Skin epidermis (tissue), 12 donors: ENCODE data around the gene TP73.

Experiments used
- H3K27ac ChIP-seq, 21 experiments: fragments of 200-600 bp; sonication (generic) in 11 of 21; one replicate each; pipeline ENCODE4 v1.5.0; 2020; ENCODE audit warnings: mild to moderate bottlenecking in 3 of 21, inconsistent platforms in 2 of 21, moderate library complexity in 2 of 21
- H3K4me3 ChIP-seq, 7 experiments: fragments of 200-600 bp; sonication (generic) in 2 of 7; one replicate each; pipeline ENCODE4 v1.5.0; 2020; ENCODE audit warnings: inconsistent platforms in 2 of 7, mild to moderate bottlenecking in 2 of 7, moderate library complexity in 1 of 7

TP73 gene

DNA sequence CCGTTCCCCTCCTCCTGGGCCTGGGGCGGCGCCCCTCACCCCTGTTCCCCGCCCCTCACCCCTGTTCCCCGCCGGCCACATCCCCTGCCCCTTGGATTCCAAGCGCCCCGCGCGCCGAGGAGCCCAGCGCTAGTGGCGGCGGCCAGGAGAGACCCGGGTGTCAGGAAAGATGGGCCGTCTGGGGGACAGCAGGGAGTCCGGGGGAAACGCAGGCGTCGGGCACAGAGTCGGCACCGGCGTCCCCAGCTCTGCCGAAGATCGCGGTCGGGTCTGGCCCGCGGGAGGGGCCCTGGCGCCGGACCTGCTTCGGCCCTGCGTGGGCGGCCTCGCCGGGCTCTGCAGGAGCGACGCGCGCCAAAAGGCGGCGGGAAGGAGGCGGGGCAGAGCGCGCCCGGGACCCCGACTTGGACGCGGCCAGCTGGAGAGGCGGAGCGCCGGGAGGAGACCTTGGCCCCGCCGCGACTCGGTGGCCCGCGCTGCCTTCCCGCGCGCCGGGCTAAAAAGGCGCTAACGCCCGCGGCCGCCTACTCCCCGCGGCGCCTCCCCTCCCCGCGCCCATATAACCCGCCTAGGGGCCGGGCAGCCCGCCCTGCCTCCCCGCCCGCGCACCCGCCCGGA, at the start of gene TP73:
Gene TP73, plus strand, starts transcription at position 587 of the 618 bp plus-strand sequence. CDS start 29,850 bp downstream, outside the sequence.
- no peak within 1 kb of the TSS for H3K27ac ChIP-seq
- peak within 1 kb of the TSS; percentile 10 to 48 (median 26) for H3K4me3 ChIP-seq

DNA sequence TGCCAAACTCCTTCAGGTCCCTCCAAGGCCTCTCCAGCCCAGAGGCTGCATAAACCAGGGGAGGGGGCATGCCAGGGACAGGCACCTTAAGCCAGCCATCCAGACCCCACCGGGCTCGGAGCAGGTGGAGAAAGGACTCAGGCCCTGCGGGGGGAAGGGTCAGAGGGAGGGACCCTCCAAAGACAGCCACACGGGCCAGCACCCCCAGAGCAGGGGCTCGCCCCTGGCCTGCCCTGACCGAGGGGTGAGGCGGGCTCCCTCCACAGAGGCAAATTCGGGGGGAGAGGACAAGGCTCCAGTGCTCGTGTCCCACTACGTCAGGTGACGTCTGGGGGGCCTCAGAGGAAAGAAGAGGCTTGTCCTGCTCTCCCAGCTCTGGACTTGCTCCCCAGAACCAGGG, 49.2 kb upstream of the TP73 start:
- no peak overlapping the region for H3K27ac ChIP-seq
- no peak overlapping the region for H3K4me3 ChIP-seq

DNA sequence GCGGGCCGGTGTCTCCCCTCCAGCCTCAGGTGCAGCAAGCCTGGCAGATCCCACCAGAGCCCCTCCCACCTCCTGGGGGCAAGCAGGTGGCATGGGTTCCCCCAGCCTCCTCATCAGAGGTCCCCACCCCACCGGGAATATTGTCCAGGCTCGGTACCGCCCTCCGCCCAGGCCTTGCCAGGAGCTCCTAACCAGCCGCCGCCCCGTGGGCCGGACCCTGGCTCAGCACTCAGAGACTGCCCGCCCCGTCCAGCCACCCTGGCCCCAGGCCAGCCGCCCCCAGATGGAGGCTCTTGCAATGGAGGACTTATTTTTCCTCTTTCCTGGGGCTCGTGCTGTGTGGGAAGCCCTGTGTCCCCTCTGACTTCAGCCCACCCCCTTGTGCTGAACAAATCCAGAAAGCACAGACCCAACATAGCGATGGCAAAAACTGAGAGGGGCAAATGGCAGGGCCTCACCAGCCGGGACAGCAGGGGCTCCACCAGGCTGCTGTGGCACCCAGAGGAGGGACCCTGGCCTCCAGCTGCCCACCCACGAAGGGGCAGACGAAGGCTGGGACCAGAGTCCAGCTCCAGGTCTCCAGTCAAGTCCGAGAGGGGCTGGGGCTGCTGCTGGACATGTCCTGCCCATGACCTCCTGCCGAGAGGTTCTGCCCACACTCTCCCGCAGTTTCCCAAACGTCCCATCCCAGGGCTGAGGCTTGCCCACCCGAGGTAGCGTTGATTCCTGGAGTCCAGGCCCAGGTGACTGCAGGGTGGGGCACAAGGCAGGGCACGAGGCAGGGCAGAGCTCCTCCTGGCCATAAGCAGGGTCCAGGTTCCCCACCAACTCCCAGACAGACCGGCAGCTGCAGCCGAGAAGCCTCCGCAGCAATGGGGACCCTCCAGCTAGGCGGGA, 48.5 kb upstream of the TP73 start:
- no peak overlapping the region for H3K4me3 ChIP-seq
- H3K27ac ChIP-seq: no peak overlapping the region

DNA sequence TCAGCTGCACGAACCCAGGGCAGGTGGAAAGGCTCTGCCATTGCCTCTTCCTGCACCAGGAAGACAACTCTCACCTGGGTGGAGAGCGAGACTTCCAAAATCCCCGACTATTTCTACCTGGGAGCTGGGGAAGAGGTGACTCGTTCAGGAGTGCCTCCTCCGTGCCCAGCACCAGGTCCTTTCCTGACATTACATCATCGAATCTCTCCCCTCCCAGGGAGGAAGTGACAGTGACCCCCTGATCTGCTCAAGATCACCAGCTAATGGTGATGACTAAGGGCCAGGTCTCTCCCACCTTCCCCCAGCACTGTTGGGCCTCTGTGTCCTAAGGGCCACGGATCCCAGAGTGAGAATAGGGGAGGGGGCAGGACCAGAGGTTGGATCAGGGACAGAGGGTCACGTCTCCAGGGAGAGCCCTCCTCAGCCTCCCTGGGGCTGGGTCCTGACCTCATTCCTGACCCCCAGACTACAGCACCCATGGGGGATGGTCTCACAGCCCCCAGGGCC, 47.8 kb upstream of the TP73 start:
- no peak overlapping the region for H3K27ac ChIP-seq

DNA sequence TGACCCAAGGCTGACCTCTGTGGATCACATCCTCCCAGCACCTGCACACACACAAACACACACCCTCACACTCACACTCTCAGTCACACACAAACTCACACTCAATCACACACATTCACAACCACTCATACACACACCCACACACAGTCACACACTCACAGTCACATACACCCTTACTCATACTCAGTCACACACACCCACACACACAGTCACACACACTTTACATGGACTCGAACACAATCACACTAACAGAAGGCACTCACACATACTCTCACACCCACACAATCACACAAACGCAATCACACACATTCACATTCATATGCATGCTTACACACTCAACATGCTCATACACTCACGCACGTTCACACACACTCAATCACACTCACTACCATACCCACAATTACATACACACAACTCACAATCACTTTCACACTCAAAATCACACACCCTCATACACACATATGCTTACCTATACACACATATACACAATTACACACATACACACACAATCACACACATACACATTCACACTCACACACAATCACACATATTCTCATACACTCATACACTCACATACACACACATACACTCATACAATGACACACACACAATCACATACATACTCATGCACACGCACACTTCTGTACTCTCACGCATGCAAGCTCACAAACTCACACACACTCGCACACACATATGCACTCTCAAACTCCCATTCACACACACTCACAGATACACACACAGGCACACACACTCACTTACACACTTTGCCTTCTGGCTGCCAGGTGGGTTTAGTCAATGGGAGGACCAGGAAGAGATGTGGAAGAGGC, 47.1 kb upstream of the TP73 start:
- Histone ChIP-seq H3K4me3 (no peak overlapping the region), H3K27ac (no peak overlapping the region)

More for the DNA sequence above, 47.8 kb upstream of the TP73 start:
- no peak overlapping the region for H3K4me3 ChIP-seq

DNA sequence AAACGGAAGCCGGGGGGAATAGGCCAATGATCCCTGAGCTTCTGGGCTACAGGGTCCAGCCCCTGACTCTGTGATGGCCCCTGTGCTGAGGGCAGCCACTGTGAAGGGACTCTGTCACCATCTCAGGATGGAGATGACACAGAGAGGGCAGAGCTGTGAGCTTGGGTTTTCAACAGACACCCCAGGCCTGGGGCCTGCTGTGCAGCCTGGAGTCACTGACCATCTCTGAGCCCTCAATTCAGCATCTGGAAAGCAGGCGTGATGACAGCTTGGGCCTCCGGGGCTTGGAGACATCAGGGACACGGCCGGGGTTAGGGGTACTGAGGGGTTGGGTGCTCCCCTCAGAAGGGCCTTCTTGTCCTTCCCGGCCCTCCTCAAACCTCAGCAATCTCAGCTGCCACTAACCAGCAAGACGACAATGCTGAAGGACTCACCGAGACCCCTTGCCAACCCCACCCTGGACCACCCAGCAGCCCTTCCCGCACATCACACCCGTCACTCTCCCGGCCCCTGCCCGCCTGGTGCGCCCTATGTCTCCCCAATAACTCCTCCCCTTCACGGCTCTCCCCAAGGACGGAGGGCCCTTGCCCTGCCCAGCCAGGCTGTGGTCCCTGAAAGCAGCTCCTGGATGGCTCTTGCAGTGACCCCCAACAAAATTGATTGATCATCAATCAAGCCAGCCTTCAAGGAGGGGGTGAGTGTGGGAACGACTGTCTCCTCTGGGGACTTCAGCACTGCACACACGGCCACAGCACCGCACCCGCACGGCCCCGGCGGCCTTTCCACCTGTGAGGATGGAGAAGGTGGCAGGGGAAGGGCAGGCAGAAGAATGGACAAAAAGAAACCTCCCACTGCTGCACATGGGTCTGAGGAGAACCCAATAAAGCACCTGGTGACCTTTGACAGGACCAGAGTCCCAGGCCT, 45.3 kb upstream of the TP73 start:
- no peak overlapping the region for H3K4me3 ChIP-seq

DNA sequence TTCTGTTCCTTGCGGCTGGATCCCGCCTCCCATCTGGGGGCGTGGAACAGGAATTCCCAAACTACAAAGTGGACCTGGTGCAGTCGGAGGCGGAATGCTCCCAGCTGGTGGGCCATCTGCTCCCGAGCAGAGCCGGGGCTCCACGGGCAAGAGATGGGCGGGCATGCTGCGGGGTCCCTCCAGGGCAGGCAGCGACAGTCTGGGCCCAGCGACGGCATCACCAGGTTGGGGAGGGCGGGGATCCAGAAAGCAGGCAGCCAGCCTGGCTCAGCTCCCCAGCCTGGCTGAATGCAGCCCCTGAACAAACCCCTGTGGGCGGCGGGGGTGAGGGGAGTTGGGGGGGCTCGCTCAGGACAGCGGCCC, 44.6 kb upstream of the TP73 start:
- Histone ChIP-seq H3K4me3 (no peak overlapping the region), H3K27ac (no peak overlapping the region)

More for the DNA sequence above, 45.3 kb upstream of the TP73 start:
- H3K27ac ChIP-seq: no peak overlapping the region

DNA sequence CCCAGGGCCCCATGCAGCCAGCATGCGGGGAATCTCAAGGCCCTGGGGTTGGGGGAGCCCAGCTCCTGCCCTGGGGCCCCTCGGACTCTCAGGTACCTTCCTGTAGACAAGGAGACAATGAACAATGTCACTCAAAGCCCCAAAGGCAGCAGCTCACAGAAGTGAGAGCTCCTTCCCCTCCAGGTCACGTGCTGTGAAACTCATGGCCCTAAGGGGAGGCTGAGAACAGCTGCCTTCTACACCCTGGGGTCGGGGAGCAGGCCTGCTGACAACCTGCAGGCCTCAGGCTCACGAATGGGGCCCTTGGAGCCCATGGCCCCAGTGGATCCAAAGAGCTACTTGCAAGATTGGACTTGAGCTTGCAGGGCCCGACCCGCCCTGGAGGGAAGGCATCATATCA, 44.2 kb upstream of the TP73 start:
- Histone ChIP-seq H3K27ac (no peak overlapping the region), H3K4me3 (no peak overlapping the region)

DNA sequence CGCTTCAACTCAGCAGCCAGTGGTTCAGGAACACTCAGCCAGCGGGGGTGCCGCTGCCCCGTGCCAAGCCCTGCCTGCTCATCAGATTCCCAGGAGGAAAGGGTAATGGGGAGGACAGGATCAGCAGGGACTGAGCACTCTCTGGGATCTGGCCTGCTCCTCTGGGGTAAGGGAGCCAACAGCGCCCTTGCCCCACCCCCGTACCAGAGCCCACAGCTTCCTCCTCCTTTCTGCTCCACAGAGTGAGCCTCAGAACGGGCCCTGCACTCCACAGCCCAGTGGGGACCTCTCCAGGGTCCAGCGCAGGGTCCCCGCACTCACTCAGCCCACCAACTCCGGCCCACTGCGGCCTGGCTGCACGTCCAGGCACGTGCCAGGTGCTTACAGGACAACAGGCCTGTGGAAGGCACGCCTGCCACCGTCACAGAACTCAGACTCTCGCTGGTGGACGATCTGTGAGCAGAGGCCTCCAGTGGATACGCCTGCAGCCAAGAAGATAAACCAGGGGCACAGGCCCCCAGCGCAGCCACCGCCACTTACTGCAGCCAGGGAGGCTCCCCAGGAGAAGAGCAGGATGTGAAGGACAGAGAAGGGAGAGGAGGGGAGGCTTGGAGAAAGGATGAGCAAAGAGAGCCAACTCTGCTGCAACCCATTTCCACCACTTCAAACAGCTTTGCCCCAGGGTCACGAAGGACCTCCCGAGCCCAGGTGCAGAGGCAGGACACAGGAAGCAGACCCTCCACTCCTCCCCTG, 43.1 kb upstream of the TP73 start:
- peak overlapping the region in 2 of 7 experiments; percentile 5 to 43 for H3K4me3 ChIP-seq

DNA sequence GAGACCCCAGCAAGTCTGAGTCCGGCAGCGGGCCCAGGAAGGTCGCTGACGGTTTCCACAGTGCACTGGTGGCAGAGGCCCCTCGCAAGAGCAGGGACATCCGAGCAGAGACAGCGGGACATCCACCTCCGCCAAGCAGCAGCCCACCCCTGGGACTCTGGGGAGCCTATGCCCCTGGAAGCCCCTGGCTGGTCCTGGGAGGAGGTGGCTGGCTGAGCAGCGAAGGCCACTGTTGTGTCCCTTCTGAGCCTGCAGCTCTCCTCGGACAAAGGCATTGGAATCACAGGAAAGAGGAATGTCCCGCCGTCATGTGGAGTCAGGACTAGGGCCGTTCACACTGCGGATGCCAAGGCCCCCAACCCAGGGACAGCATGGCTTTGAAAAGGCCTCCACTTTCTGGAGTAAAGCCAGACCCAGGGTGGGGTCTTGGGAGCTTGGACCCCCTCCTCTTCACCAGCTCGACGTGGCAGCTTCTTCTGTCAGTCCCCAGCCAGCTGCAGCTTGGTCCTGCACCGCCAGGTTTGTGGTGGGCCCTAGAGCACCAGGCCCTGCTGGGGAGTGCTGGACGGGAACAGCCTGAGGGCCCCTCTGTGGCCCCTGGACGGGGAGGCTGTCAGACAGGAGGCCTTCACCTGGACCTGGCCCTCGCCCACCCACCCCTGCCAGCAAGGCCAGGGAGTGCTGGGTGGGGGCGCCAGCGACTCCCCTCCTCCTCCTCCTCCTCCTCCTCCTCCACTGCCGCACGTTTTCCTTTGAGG, 42.4 kb upstream of the TP73 start:
- peak overlapping the region in 1 of 21 experiments; percentile 46 for H3K27ac ChIP-seq
- peak overlapping the region in 3 of 7 experiments; percentile 23 to 49 (median 43) for H3K4me3 ChIP-seq

More for the DNA sequence above, 43.1 kb upstream of the TP73 start:
- no peak overlapping the region for H3K27ac ChIP-seq

DNA sequence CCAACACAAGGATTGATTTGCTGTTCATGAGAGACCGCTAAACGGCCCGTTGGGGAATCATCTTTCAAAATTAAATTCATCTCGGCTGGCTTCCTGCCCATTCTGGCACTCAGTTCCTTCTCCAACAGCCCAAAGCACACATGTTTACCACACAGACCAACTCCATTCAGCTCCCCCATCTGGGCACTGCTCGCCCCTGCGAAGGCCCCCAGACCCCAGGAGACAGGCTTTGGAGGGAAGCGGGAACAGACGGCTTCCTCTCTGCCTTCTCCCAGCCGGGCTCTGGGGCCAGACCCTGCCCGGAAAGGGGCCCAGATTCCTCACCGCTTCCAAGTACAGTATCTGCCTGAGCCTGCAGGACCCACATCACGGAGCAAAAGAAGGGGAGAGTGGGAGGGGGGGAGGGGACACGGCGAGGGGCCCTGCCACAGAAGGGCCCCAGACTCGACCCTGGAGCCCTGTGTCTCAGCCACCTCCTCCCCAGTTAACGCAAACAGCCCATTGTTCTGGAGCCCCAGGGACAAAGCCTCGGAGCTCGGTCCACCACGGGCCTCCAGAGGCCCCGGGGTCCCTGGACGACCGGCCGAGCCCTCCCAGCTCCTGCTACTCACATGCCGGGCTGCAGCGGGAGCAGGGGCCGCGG, 41.7 kb upstream of the TP73 start:
- peak overlapping the region in 6 of 7 experiments; percentile 17 to 49 (median 34) for H3K4me3 ChIP-seq
- peak overlapping the region in 1 of 21 experiments; percentile 46 for H3K27ac ChIP-seq

DNA sequence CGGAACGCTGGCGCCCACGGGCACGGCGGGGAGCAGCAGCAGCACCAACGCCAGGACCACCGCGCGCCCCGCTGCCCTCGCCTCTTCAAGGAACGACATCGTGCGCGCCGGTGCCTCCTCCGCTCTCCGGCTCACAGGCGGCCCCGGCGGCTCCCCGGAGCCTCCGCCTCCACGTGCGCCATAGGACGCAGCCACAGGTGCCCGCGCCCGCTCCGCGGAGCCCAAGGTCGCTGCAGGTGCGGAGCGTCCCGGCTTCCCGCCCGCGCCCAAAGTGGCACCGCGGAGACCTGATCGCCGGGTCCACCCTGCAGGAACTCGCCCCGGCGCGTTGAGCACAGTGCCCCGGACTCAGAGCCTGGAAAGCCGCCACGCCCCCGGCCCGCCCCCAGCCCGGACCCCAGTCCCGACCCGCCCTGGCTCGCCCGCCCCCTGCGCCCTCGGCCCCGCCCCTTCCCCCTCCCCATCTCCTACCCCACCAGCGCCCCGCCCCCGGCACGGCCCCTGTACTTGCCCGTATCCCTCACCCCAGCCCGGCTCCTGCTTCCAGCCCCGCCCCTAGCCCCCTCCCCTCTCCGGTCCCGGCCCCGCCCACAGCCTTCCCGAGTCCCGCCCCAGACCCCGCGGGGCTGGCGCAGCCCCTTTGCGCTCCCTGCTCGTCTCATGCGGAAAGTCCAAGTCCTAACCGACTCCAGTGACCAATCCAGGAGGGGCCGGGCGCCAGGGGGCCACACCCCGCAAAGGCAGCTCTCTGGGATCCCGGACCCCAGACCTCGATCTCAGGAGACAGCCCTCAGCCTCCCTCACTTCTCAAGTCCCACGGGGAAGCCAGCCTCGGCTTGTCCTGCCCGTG, 40.9 kb upstream of the TP73 start, which contains the start of gene MEGF6:
Gene MEGF6, minus strand, starts transcription at position 339 of the 850 bp plus-strand sequence. Its CDS starts 240 bp downstream, at position 99.
- H3K4me3 ChIP-seq: peak within 1 kb of the TSS in 6 of 7 experiments; percentile 17 to 49 (median 34)
- peak within 1 kb of the TSS in 2 of 21 experiments; percentile 6 to 46 for H3K27ac ChIP-seq

DNA sequence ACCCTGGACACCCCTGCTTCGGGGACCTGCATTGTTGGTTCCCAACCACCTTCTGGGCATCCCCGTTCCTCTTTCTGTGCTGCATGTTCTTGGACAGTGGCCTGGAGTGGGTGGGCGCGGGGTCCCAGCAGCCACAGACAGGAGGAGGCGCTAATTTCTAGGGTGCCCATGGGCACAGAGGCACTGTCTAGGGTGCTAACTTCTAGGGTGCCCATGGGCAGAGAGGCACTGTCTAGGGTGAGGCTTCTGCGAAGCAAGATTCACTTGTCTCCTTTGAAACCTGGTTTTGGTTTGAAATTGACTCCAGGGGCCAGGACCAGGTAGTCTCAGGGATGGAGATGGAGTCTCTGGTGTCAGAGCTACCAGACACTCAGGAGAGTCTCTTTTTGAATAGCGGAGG, 40.2 kb upstream of the TP73 start:
- Histone ChIP-seq H3K27ac (no peak overlapping the region), H3K4me3 (no peak overlapping the region)

DNA sequence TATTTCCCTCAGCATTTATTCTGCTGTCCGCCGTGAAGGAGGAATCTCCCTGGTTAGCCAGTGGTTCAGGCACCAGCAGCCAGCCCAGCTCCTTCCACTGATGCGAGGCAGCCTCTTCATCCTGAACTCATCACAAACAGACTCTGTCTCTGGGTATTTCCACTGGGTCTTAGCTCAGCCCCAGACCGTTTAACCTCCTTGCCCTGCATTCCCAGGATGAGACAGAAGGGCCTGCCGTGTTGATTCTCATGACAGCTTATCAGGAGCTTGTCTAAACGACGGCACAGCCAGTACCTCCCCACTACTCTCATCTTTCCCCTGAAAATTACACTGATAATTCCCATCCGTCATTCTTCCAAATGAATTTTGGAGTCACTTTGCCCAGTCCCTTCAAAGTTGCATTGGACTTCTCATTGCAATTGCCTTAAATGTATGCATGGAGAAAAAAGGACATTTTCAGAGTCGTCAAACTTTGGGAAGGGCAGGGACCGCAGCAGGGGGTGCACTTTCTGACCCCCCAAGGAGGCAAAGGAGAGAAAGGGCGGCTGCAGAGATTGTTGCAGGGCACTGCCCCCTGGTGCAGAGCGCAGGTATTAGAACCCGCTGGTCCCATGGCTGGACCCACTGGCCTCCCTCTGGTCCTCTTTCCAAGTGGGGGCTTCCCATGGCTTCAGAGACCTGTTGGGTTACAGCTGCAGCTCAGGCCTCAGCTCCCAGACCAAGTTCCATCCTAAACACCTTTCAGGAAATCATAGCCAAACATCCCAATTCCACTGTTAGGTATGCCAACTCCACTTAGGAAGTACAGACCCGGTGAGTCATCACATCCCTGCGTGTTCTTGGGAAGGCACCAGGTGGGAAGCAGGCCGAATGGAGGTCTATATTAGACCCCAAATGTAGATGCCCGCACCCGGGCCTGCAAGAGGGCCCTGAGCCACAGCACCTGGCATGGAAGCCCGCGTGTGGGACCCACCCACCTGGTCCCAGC, 37.3 kb upstream of the TP73 start:
- Histone ChIP-seq H3K4me3 (no peak overlapping the region), H3K27ac (no peak overlapping the region)

DNA sequence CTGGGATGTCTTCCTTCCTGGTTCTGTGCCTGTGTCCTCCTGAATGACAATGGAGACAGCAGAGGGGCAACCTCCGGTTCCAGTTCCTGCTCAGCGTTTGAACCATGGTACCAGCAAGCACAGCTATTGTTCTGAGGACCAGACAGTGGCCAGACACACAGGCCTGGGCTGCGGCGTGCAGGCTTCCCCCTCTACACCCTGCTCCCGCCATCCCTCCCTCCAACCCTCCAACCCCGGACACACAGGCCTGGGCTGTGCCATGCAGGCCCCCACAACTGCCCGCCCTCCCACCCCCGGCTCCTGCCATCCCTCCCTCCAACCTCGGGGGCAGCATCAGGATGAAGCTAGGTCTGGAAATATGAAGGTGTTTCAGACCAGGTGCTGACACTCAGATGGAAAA, 35.5 kb upstream of the TP73 start:
- Histone ChIP-seq H3K4me3 (no peak overlapping the region), H3K27ac (no peak overlapping the region)
